ENCODE measurements around the gene ARHGEF38. TPM values are rescaled to one million over a fixed set of nuclear protein-coding genes. Genes with fewer than 3 reads are reported as not detected.

ARHGEF38 gene
- total RNA-seq, 2 experiments from 2014 or later: not detected

DNA sequence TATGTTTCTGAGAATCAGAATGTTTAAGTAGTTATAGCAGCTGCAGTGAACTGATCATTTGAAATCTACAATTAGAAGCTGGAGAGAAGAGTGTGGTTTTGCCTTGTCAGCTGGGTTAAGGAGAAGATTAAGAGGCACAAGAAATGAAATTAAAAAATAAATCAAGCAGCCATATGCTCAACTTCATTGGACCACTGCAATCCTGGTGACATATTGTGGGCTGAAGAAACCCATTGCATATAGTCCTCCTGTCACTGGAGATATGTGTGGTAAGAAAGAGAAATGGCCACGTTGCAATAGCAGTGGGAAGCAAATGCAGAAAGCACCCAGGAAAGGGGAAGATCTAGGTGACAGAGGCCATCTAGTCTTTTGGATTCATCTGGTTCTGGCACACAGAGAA is 93.0 kb downstream of the ARHGEF38 start:
- H3K9me3 Mint-ChIP-seq: no peaks in the 10 kb centered on the region
- H3K27ac Mint-ChIP-seq: no peak overlapping the region
- Histone ChIP-seq H3K4me1 (ENCODE audit: insufficient read depth, low read length) (no peaks in the 10 kb centered on the region), H3K27ac (ENCODE audit: low read depth in 1 of 2, low read length in 2 of 2) (no peak overlapping the region), H3K9me3 (ENCODE audit: control insufficient read depth in 1 of 2, insufficient read depth in 1 of 2, low read length in 2 of 2) (no peaks in the 10 kb centered on the region), H3K36me3 (ENCODE audit: insufficient read depth, low read length) (no peaks in the 10 kb centered on the region), H3K27me3 (ENCODE audit: control insufficient read depth in 1 of 2, insufficient read depth in 2 of 2, low read length in 2 of 2) (peaks cover 4 to 9% of the 10 kb centered on the region in 2 experiments), H3K4me3 (ENCODE audit: low read length) (no peak overlapping the region)
- ATAC-seq (ENCODE audit: poor library complexity) (no peak), DNase-seq (no peak)
- POLR2A ChIA-PET: no interaction called here
- H3K27me3 Mint-ChIP-seq: peaks cover 52% of the 10 kb centered on the region
- H3K4me3 Mint-ChIP-seq: no peak overlapping the region
- no peaks in the 10 kb centered on the region for H3K4me1 Mint-ChIP-seq (ENCODE audit: low read depth)
- intact Hi-C loops (cut with DNase I, micrococcal nuclease): no loop called here
- CTCF ChIA-PET: no interaction called here
- TF ChIP-seq CTCF (IDR thresholded peaks at IDR 0.05): no peak
- no peaks in the 10 kb centered on the region for H3K36me3 Mint-ChIP-seq (ENCODE audit: low read depth)

- ATAC-seq (ENCODE audit: poor library complexity) (no peak), DNase-seq (no peak)
- peaks cover 4 to 17% of the 10 kb centered on the region in 2 experiments for H3K27me3 ChIP-seq (ENCODE audit: control insufficient read depth in 1 of 2, insufficient read depth in 2 of 2, low read length in 2 of 2)
- Mint-ChIP-seq H3K27ac (no peak overlapping the region), H3K36me3 (ENCODE audit: low read depth) (no peaks in the 10 kb centered on the region), H3K27me3 (peaks cover 42% of the 10 kb centered on the region), H3K4me1 (ENCODE audit: low read depth) (no peaks in the 10 kb centered on the region), H3K4me3 (no peak overlapping the region), H3K9me3 (no peaks in the 10 kb centered on the region)
- intact Hi-C loops (cut with DNase I, micrococcal nuclease): no loop called here
- TF ChIP-seq CTCF (IDR thresholded peaks at IDR 0.05): no peak
- POLR2A ChIA-PET: interaction anchor here (0.7 kb wide), 1 partner anchor 18 kb away, joined by 3 read pairs; no protein-coding TSS in a partner anchor
- H3K36me3 ChIP-seq (ENCODE audit: insufficient read depth, low read length): no peaks in the 10 kb centered on the region
- CTCF ChIA-PET: no interaction called here
- H3K4me3 ChIP-seq (ENCODE audit: low read length): no peak overlapping the region
- H3K27ac ChIP-seq (ENCODE audit: low read depth in 1 of 2, low read length in 2 of 2): no peak overlapping the region
- H3K4me1 ChIP-seq (ENCODE audit: insufficient read depth, low read length): no peaks in the 10 kb centered on the region
- no peaks in the 10 kb centered on the region for H3K9me3 ChIP-seq (ENCODE audit: control insufficient read depth in 1 of 2, insufficient read depth in 1 of 2, low read length in 2 of 2)
Measured at GRCh38 chr4:105650190-105650589, 97.8 kb downstream of the ARHGEF38 start.

DNA sequence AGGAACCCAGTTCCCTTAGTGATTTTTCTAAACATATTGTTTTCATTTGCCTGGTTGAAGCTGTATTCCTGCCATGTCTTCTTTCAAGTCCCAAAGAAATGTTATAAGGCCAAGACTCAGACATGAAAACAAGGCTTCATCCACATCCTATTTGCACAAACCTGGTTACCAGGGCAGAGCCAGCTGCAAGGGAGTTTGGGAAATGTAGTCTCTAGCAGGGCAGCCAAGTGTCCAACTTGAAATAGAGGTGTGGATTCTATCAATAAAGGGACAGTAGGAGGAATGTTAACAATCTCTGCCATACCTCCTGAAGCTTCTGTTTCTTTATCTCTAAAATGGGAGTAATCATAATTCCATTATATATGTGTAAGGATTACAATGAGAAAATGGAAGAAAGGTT is 99.5 kb downstream of the ARHGEF38 start:
- DNase-seq (no peak), ATAC-seq (ENCODE audit: poor library complexity) (no peak)
- no peaks in the 10 kb centered on the region for H3K4me1 Mint-ChIP-seq (ENCODE audit: low read depth)
- no peak overlapping the region for H3K4me3 ChIP-seq (ENCODE audit: low read length)
- H3K36me3 Mint-ChIP-seq (ENCODE audit: low read depth): no peaks in the 10 kb centered on the region
- no peaks in the 10 kb centered on the region for H3K9me3 Mint-ChIP-seq
- no peak overlapping the region for H3K4me3 Mint-ChIP-seq
- TF ChIP-seq CTCF (IDR thresholded peaks at IDR 0.05): no peak
- no peak overlapping the region for H3K27ac ChIP-seq (ENCODE audit: low read depth in 1 of 2, low read length in 2 of 2)
- no peaks in the 10 kb centered on the region for H3K4me1 ChIP-seq (ENCODE audit: insufficient read depth, low read length)
- CTCF ChIA-PET: no interaction called here
- no peaks in the 10 kb centered on the region for H3K9me3 ChIP-seq (ENCODE audit: control insufficient read depth in 1 of 2, insufficient read depth in 1 of 2, low read length in 2 of 2)
- no peak overlapping the region for H3K27ac Mint-ChIP-seq
- H3K27me3 ChIP-seq (ENCODE audit: control insufficient read depth in 1 of 2, insufficient read depth in 2 of 2, low read length in 2 of 2): peaks cover 4 to 17% of the 10 kb centered on the region in 2 experiments
- H3K36me3 ChIP-seq (ENCODE audit: insufficient read depth, low read length): no peaks in the 10 kb centered on the region
- H3K27me3 Mint-ChIP-seq: peaks cover 33% of the 10 kb centered on the region
- POLR2A ChIA-PET: no interaction called here
- intact Hi-C loops (cut with DNase I, micrococcal nuclease): no loop called here
